HG03575 (cell line): ENCODE results near the gene UBA52.
"Not testable (repeated sequence)": the region's sequence is repeated elsewhere in the genome, so short reads cannot be mapped to it uniquely, and the experiment has no call there.

Experiments
- ATAC-seq: cut with Tn5 transposase; IDR thresholded peaks from one replicate; pipeline ENCODE4 v1.9.1; 2021; ENCODE audit not compliant: unreplicated experiment, insufficient number of reproducible peaks, low FRiP score; ENCODE audit errors: extremely low read depth

Gene UBA52

GRCh38 chr19:18590273-18591272 is 18.9 kb downstream of the UBA52 start:
- ATAC-seq: no peak

GRCh38 chr19:18591735-18592385 is 20.2 kb downstream of the UBA52 start:
- ATAC-seq: no peak

DNA sequence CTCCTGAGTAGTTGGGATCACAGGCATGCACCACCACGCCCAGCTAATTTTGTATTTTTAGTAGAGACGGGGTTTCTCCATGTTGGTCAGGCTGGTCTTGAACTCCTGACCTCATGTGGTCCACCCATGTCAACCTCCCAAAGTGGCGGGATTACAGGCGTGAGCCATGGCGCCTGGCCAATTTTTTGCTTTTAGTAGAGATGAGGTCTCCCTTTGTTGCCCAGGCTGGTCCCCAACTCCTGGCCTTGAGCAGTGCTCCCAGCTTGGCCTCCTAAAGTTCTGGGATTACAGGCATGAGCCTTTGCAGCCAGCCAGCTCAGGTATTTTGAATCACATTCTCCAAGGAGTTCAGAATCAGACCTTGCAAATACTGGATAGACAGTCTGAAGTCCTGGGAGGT is 21.1 kb downstream of the UBA52 start:
- not testable (repeated sequence) for ATAC-seq

DNA sequence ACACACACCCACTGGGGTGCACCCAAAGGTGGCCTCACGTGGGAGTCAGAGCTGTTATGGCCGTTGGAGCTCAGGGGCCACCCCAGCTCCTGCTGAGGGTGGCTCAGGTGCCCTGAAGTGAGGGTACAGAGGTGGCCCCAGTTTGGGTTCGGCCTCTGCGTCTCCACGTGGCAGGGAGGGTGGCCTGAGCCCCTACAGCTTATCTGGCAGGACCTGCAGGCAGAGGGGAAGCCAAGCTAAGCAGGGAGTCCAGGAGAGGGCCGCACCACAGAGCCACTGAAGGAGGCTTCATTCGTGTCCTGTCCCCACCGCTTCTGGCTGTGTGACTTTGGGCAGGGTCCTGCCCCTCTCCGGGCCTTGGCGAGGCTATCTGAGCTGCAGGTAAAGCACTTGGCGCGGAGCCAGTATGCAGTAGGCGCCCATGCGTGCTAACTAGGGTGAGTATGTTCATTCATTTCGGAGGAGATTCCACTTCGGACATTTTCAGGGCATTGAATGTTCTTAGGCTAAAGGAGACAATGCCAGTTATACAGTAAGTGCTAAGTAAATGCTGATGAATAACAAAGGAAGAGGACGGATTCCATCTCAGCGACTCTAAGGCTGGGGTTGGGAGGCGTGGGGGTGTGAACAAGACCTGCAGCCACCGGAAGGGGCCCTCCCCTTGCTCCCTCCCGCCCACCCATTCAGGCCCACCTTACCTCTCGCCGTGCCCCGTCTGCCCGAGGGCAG is 21.9 kb downstream of the UBA52 start:
- ATAC-seq: no peak

- ATAC-seq: no peak
Measured at GRCh38 chr19:18594096-18594823, 22.6 kb downstream of the UBA52 start.

DNA sequence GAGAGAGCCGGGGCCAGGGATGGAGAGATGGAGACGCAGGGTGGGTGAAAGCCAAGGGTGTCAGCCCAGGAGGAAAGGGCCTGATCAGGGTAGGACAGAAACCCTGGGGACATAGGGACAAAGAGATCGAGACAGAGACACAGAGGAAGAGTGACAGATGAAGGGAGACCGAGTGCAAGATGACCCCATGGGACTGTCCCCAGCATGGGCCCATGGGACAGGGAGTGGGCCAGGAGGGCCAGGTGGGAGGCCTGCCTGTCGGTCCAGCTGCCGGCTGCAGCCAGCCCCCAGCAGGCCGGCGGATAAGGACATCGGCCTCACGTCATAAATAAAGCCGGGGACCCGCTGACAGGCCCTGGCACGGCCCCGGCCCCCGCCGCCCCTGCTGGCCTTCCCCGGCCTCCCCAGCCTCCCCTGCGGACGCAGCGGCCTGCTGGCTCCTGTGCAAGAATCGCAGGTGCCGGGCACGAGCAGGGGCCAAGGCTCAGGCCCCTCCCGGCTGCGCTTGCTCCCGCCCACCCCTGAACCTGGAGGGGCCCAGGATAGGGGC is 23.2 kb downstream of the UBA52 start:
- ATAC-seq: no peak

- no peak for ATAC-seq
Measured at GRCh38 chr19:18595475-18595874, 23.8 kb downstream of the UBA52 start.

DNA sequence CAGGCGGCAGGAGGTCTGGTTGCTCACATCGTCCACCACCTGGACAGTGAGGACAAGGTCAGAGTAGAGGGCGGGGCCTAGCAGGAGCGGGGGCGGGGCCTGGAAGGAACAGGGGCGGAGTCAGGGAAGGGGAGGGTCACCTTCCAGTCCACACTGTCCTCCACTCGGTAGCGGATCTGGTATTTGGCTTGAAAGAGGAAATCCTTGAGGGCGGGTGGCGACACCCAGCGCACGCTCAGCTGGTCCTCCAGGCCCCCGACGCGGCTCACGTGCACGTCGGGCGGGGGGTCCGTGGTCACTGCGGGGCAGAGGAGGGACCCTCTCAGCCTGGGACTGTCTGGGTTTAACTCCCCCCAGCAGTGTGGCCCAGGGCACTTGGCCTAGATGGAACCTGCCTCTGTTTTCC is 25.1 kb downstream of the UBA52 start:
- ATAC-seq: no peak

DNA sequence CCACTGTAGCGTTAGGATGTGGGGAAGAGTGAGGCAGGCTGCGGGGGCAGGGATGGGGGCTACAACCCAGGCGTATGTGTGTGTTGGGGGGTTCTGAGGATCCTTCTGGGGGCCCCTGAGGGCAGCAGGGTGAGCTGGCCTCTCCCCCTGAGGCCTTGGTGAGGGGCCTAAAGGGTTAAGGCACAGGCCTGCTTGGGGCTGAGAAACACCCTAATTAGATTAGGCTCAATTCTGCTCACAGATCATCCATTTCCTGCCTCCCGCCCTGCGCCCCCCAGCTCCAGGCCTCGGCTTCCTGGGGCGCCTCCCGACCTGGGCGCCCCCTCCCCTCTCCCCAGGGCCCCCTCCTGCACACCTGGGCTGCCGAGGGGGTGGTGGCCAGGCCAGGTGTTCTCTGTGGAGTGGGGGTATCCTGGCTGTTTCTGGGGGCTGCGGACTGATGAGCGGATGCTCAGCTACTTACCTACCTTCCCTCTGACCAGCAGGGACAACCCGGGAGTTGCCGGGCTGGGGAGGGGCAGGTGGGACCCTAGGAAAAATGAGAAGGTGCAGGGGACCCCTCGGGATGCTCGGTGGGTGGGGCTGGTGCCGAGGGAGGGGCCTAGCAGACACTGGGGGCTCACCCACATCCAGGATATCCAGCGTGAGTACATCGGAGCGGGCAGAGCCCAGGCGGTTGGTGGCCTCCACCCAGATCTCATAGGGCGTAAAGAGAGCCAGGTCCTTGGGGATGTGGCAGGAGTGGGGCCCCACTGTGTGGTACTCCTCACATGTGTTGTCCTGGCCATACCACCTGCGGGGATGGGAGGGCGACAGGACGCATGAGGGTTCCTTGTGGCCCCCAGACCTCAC is 26.4 kb downstream of the UBA52 start:
- no peak for ATAC-seq

- ATAC-seq: no peak
Measured at GRCh38 chr19:18599485-18599884, 27.8 kb downstream of the UBA52 start.

- not testable (repeated sequence) for ATAC-seq
Measured at GRCh38 chr19:18600692-18601397, 29.2 kb downstream of the UBA52 start.

DNA sequence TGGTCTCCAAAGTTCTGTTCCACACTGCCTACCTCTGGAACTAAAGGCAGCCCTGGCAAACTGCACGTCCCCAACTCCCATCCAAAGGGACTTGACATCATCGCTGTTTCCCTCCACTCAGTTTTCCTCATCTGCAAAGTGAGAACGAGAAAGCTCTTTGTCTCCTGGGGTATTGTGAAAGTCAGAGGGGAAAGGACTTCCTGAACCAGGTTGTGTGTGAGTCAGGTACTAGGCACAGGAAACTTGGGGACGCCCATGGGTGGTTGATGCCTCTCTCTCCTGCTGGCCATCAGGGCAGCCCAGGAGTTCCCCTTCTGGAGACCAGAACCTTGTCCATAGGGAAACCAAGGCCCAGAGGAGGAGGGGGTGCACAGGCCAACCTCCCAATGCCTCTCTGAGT is 30.2 kb downstream of the UBA52 start:
- ATAC-seq: no peak

GRCh38 chr19:18603255-18603957 is 31.7 kb downstream of the UBA52 start:
- ATAC-seq: no peak

DNA sequence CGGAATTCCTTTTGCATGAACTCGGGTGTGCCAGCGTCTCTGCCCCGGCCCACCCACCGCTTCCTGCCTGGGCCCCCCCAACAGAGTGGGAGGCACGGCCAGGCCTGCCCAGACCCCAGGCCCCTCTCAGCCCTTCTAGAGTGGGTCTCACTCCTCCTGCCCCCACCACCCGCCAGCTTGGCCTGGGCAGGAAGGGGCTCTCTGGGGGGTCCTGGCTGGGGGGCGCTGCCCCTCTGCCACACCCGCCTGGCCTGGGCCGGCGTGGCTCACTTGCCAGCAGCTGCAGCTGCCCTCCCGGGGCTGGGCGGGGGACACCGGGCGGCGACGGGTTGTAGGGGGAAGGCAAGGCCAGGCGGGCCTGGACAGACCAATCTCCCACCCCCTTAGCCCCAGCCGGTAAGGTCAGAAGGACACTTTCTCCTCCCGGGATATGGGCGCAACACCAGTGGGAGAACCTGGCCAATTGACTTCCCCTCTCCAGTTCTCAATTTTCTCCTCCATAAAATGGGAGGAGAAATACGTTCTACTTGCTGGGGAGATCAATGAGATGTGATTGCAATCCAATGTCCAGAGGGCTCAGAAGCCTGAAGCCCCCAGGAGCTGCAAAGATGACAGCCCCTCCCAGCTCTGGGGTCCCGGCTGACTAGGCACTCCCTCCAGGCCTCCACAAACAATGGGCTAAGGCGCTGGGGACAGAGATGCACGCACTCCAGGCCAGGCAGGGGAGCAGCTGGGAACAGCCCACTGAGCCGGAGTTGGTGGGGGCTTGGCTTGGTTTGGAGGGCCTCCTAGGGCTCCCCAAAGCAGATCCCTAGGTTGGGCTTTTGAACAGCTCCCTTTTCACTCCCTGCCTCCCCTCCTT is 32.5 kb downstream of the UBA52 start:
- ATAC-seq: no peak

- ATAC-seq: no peak
Measured at GRCh38 chr19:18604820-18605159, 33.1 kb downstream of the UBA52 start.

GRCh38 chr19:18605196-18605545 is 33.5 kb downstream of the UBA52 start:
- no peak for ATAC-seq
